ENCODE measurements around the gene SBF2.

- TF ChIP-seq, protein P1, sequence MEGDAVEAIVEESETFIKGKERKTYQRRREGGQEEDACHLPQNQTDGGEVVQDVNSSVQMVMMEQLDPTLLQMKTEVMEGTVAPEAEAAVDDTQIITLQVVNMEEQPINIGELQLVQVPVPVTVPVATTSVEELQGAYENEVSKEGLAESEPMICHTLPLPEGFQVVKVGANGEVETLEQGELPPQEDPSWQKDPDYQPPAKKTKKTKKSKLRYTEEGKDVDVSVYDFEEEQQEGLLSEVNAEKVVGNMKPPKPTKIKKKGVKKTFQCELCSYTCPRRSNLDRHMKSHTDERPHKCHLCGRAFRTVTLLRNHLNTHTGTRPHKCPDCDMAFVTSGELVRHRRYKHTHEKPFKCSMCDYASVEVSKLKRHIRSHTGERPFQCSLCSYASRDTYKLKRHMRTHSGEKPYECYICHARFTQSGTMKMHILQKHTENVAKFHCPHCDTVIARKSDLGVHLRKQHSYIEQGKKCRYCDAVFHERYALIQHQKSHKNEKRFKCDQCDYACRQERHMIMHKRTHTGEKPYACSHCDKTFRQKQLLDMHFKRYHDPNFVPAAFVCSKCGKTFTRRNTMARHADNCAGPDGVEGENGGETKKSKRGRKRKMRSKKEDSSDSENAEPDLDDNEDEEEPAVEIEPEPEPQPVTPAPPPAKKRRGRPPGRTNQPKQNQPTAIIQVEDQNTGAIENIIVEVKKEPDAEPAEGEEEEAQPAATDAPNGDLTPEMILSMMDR (IDR thresholded peaks at IDR 0.05; ENCODE audit: borderline replicate concordance, extremely low read depth, low read length, poor library complexity, severe bottlenecking): no peak
- TF ChIP-seq EZH2 (IDR thresholded peaks at IDR 0.05; ENCODE audit: borderline replicate concordance, low read depth, low read length, severe bottlenecking): no peak
Observed at GRCh38 chr11:10204021-10204420, 90.0 kb downstream of the SBF2 start.
